SIG-M5 treated with dmso at 0.1 percent for 504 hours (cell line): ENCODE data around the gene IP6K1.
"Not testable (repeated sequence)": the region's sequence is repeated elsewhere in the genome, so short reads cannot be mapped to it uniquely, and the experiment has no call there.

Experiments used
- DNase-seq: peaks from one replicate; lab custom pipeline; 2025; ENCODE audit not compliant: unreplicated experiment; lab: John Stamatoyannopoulos, UW

The IP6K1 gene

GRCh38 chr3:49786357-49787181 is at the start of gene IP6K1:
Gene IP6K1, minus strand, starts transcription at chr3:49786542. Its CDS starts 38,502 bp downstream, at chr3:49748040.
- peak; percentile 99 for DNase-seq

- DNase-seq: no peak
These were observed 45.0 kb upstream of the IP6K1 start for GRCh38 chr3:49831341-49831740.

GRCh38 chr3:49826016-49826415 is 39.7 kb upstream of the IP6K1 start:
- no peak for DNase-seq

GRCh38 chr3:49823131-49823530 is 36.8 kb upstream of the IP6K1 start:
- DNase-seq: not testable (repeated sequence)

GRCh38 chr3:49813497-49814174 is 27.3 kb upstream of the IP6K1 start, which contains the start of gene UBA7:
Gene UBA7, minus strand, starts transcription at chr3:49813953. Its CDS starts 166 bp downstream, at chr3:49813787.
- DNase-seq: peak; percentile 6

- no peak for DNase-seq
These were observed 26.7 kb upstream of the IP6K1 start for GRCh38 chr3:49812916-49813496.

- DNase-seq: no peak
These were observed 21.2 kb upstream of the IP6K1 start for GRCh38 chr3:49807431-49808114.

- DNase-seq: no peak
These were observed 20.5 kb upstream of the IP6K1 start for GRCh38 chr3:49806850-49807249.

GRCh38 chr3:49805897-49806701 is 19.8 kb upstream of the IP6K1 start:
- DNase-seq: peak; percentile 88

GRCh38 chr3:49805367-49805782 is 19.0 kb upstream of the IP6K1 start:
- DNase-seq: peak; percentile 85

GRCh38 chr3:49804141-49805041 is 18.0 kb upstream of the IP6K1 start:
- no peak for DNase-seq

- peak; percentile 65 for DNase-seq
These were observed 17.3 kb upstream of the IP6K1 start for GRCh38 chr3:49803465-49804140.

GRCh38 chr3:49802719-49803464 is 16.6 kb upstream of the IP6K1 start, which contains the start of gene INKA1:
Gene INKA1, plus strand, starts transcription at chr3:49803261. Its CDS starts 132 bp downstream, at chr3:49803393.
- peak; percentile 79 for DNase-seq

- no peak for DNase-seq
These were observed 14.8 kb upstream of the IP6K1 start for GRCh38 chr3:49801160-49801559.

GRCh38 chr3:49799761-49800160 is 13.4 kb upstream of the IP6K1 start, which contains the start of gene CDHR4:
Gene CDHR4, minus strand, starts transcription at chr3:49799873. Its CDS starts 61 bp downstream, at chr3:49799812.
- DNase-seq: peak; percentile 45

- DNase-seq: no peak
These were observed 12.8 kb upstream of the IP6K1 start for GRCh38 chr3:49799105-49799504.

- no peak for DNase-seq
These were observed 8.9 kb upstream of the IP6K1 start for GRCh38 chr3:49794926-49795905.
